ENCODE measurements around the gene VSTM2B. TPM values are rescaled to one million over a fixed set of nuclear protein-coding genes. Genes with fewer than 3 reads are reported as not detected.

VSTM2B gene
- total and polyA plus RNA-seq, 4 donors: not detected

DNA sequence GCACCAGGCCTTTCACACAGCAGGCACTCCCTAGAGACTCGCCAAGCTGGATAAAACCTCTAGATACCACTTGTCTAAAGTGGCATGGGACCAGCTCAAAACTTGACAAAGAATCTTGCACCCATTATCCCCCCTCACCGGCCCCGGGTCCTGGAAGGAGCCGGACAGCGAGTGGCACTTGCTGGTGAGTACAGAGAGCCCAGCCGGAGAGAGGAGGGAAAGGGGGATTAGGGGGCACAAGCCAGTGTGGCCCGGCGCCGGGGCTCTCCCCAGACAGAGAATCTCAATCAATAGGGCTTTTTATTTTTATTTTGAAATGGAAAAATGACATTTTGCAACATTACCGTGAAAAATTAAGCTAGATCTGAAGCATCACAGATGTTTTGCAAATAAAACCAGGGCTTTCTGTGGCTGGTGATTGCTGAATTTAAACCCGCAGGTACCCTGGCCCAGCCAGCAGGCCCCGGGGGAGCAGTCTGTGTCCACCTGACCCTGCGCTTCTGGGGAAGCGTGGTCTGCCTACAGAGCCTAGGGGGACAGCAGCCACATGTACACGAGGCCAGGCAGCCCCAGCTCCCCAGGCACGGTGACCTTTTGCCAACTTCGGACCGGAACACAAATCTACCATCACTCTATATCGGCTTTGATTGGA is 10.0 kb upstream of the VSTM2B start:
- Histone ChIP-seq H3K27ac (ENCODE audit: low read depth in 1 of 2, low read length in 2 of 2) (no peak overlapping the region), H3K36me3 (ENCODE audit: control insufficient read depth in 4 of 4, insufficient read depth in 3 of 4, low read depth in 1 of 4, low read length in 3 of 4) (no peaks in the 10 kb centered on the region), H3K27me3 (ENCODE audit: control insufficient read depth in 4 of 4, insufficient read depth in 4 of 4, low read length in 3 of 4) (peaks cover 0 to 4% (median 0%) of the 10 kb centered on the region in 4 donors), H3K9ac (ENCODE audit: low read depth in 1 of 2, low read length in 2 of 2) (no peak overlapping the region), H3K9me3 (ENCODE audit: control insufficient read depth in 4 of 4, low read length in 3 of 4) (no peaks in the 10 kb centered on the region), H3K4me1 (ENCODE audit: control insufficient read depth in 4 of 4, insufficient read depth in 4 of 4, low read length in 3 of 4) (no peaks in the 10 kb centered on the region), H3K4me3 (ENCODE audit: low read depth in 1 of 3, low read length in 3 of 3) (no peak overlapping the region)
- DNase-seq (ENCODE audit: low spot score): no peak
- TF ChIP-seq FOXA1 (IDR thresholded peaks at IDR 0.05): no peak
- TF ChIP-seq HNF4G (IDR thresholded peaks at IDR 0.05): no peak
- no peak for TF ChIP-seq FOXA2 (IDR thresholded peaks at IDR 0.05)
- TF ChIP-seq, protein P1, sequence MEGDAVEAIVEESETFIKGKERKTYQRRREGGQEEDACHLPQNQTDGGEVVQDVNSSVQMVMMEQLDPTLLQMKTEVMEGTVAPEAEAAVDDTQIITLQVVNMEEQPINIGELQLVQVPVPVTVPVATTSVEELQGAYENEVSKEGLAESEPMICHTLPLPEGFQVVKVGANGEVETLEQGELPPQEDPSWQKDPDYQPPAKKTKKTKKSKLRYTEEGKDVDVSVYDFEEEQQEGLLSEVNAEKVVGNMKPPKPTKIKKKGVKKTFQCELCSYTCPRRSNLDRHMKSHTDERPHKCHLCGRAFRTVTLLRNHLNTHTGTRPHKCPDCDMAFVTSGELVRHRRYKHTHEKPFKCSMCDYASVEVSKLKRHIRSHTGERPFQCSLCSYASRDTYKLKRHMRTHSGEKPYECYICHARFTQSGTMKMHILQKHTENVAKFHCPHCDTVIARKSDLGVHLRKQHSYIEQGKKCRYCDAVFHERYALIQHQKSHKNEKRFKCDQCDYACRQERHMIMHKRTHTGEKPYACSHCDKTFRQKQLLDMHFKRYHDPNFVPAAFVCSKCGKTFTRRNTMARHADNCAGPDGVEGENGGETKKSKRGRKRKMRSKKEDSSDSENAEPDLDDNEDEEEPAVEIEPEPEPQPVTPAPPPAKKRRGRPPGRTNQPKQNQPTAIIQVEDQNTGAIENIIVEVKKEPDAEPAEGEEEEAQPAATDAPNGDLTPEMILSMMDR (IDR thresholded peaks at IDR 0.05; ENCODE audit: low read depth, low read length, missing input control): no peak
- TF ChIP-seq, protein P2, sequence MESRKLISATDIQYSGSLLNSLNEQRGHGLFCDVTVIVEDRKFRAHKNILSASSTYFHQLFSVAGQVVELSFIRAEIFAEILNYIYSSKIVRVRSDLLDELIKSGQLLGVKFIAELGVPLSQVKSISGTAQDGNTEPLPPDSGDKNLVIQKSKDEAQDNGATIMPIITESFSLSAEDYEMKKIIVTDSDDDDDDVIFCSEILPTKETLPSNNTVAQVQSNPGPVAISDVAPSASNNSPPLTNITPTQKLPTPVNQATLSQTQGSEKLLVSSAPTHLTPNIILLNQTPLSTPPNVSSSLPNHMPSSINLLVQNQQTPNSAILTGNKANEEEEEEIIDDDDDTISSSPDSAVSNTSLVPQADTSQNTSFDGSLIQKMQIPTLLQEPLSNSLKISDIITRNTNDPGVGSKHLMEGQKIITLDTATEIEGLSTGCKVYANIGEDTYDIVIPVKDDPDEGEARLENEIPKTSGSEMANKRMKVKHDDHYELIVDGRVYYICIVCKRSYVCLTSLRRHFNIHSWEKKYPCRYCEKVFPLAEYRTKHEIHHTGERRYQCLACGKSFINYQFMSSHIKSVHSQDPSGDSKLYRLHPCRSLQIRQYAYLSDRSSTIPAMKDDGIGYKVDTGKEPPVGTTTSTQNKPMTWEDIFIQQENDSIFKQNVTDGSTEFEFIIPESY (IDR thresholded peaks at IDR 0.05): no peak
- no peak for TF ChIP-seq JUND (IDR thresholded peaks at IDR 0.05)
- TF ChIP-seq TAF1 (conservative IDR thresholded peaks at IDR 0.05): no peak
- no peak for TF ChIP-seq HNF4A (conservative IDR thresholded peaks at IDR 0.05)
- no peak for TF ChIP-seq RXRA (IDR thresholded peaks at IDR 0.05)
- WGBS: 77% methylated on average over 19 of the region's 19 CpGs

DNA sequence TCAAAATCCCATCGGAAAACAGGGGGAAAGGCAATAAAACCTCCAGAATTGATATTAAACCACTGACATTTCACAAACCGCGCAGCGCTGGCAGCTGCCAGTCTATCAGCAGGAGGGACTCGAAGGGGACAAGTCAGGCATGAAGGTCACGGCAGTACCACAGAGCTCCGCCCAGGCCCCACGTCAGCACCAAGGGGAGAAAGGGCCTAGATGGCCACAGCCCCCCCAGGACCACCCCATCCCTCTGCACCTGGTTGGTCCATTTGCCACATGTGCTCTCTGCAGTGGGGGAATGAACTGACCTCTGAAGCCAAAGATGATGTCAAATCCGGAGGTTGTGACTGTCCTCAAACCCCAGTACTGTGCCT is 9.5 kb upstream of the VSTM2B start:
- Histone ChIP-seq H3K4me1 (ENCODE audit: control insufficient read depth in 4 of 4, insufficient read depth in 4 of 4, low read length in 3 of 4) (no peaks in the 10 kb centered on the region), H3K9me3 (ENCODE audit: control insufficient read depth in 4 of 4, low read length in 3 of 4) (no peaks in the 10 kb centered on the region), H3K36me3 (ENCODE audit: control insufficient read depth in 4 of 4, insufficient read depth in 3 of 4, low read depth in 1 of 4, low read length in 3 of 4) (no peaks in the 10 kb centered on the region), H3K27ac (ENCODE audit: low read depth in 1 of 2, low read length in 2 of 2) (no peak overlapping the region), H3K4me3 (ENCODE audit: low read depth in 1 of 3, low read length in 3 of 3) (no peak overlapping the region), H3K9ac (ENCODE audit: low read depth in 1 of 2, low read length in 2 of 2) (no peak overlapping the region), H3K27me3 (ENCODE audit: control insufficient read depth in 4 of 4, insufficient read depth in 4 of 4, low read length in 3 of 4) (peaks cover 0 to 4% (median 0%) of the 10 kb centered on the region in 4 donors)
- WGBS: 82% methylated on average over 9 of the region's 9 CpGs
- no peak for DNase-seq (ENCODE audit: low spot score)
- TF ChIP-seq TAF1 (conservative IDR thresholded peaks at IDR 0.05): no peak
- no peak for TF ChIP-seq RXRA (IDR thresholded peaks at IDR 0.05)
- no peak for TF ChIP-seq GABPA (IDR thresholded peaks at IDR 0.05 in 1 of 2, conservative IDR thresholded peaks at IDR 0.05 in 1 of 2)
- TF ChIP-seq, protein P3, sequence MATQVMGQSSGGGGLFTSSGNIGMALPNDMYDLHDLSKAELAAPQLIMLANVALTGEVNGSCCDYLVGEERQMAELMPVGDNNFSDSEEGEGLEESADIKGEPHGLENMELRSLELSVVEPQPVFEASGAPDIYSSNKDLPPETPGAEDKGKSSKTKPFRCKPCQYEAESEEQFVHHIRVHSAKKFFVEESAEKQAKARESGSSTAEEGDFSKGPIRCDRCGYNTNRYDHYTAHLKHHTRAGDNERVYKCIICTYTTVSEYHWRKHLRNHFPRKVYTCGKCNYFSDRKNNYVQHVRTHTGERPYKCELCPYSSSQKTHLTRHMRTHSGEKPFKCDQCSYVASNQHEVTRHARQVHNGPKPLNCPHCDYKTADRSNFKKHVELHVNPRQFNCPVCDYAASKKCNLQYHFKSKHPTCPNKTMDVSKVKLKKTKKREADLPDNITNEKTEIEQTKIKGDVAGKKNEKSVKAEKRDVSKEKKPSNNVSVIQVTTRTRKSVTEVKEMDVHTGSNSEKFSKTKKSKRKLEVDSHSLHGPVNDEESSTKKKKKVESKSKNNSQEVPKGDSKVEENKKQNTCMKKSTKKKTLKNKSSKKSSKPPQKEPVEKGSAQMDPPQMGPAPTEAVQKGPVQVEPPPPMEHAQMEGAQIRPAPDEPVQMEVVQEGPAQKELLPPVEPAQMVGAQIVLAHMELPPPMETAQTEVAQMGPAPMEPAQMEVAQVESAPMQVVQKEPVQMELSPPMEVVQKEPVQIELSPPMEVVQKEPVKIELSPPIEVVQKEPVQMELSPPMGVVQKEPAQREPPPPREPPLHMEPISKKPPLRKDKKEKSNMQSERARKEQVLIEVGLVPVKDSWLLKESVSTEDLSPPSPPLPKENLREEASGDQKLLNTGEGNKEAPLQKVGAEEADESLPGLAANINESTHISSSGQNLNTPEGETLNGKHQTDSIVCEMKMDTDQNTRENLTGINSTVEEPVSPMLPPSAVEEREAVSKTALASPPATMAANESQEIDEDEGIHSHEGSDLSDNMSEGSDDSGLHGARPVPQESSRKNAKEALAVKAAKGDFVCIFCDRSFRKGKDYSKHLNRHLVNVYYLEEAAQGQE (IDR thresholded peaks at IDR 0.05): no peak
- TF ChIP-seq YY1 (IDR thresholded peaks at IDR 0.05): no peak
- TF ChIP-seq, protein P4, sequence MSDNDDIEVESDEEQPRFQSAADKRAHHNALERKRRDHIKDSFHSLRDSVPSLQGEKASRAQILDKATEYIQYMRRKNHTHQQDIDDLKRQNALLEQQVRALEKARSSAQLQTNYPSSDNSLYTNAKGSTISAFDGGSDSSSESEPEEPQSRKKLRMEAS (IDR thresholded peaks at IDR 0.05): no peak
- TF ChIP-seq FOXA2 (IDR thresholded peaks at IDR 0.05): no peak
- no peak for TF ChIP-seq HNF4G (IDR thresholded peaks at IDR 0.05)
- no peak for TF ChIP-seq RAD21 (IDR thresholded peaks at IDR 0.05)
- TF ChIP-seq NR2F2 (IDR thresholded peaks at IDR 0.05): no peak
- TF ChIP-seq, protein P5, sequence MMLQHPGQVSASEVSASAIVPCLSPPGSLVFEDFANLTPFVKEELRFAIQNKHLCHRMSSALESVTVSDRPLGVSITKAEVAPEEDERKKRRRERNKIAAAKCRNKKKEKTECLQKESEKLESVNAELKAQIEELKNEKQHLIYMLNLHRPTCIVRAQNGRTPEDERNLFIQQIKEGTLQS (IDR thresholded peaks at IDR 0.05): no peak
- no peak for TF ChIP-seq EGR1 (IDR thresholded peaks at IDR 0.05; ENCODE audit: low read depth in 2 of 2)
- TF ChIP-seq FOXA1 (IDR thresholded peaks at IDR 0.05): no peak
- TF ChIP-seq, protein P1 (IDR thresholded peaks at IDR 0.05; ENCODE audit: low read depth, low read length, missing input control): no peak
- TF ChIP-seq HNF4A (conservative IDR thresholded peaks at IDR 0.05): no peak
- no peak for TF ChIP-seq SP1 (IDR thresholded peaks at IDR 0.05)
- TF ChIP-seq, protein P2 (IDR thresholded peaks at IDR 0.05): no peak
- no peak for TF ChIP-seq JUND (IDR thresholded peaks at IDR 0.05)
